CD14-positive monocyte (primary cell): ENCODE data around the gene USP20. TPM values are rescaled to one million over a fixed set of nuclear protein-coding genes. Genes with fewer than 3 reads are reported as not detected.

Experiments
- DNase-seq, 3 donors: peaks; one replicate each; pipeline ENCODE4 v3.0.0-alpha.2; 2011 to 2022
- H2AFZ ChIP-seq: 2 replicates; pipeline ENCODE4 v1.6.0; 2012; ENCODE audit warnings: mild to moderate bottlenecking, low read depth, low read length, inconsistent platforms; ENCODE audit not compliant: insufficient read depth, poor library complexity, severe bottlenecking
- H3K27ac ChIP-seq, 2 donors: 1 replicate in 1 of 2; 2 replicates in 1 of 2; pipeline ENCODE4 v1.5.1; 2012 to 2013; ENCODE audit warnings: low read length in 2 of 2, control low read depth in 1 of 2, inconsistent platforms in 1 of 2, low read depth in 1 of 2, mild to moderate bottlenecking in 1 of 2
- H3K27me3 ChIP-seq, 2 donors: one replicate each; pipeline versions ENCODE4 v1.6.0 to v1.6.1; 2011 to 2013; ENCODE audit warnings: low read length in 2 of 2; ENCODE audit not compliant: control insufficient read depth in 2 of 2, insufficient read depth in 2 of 2
- H3K36me3 ChIP-seq, 2 donors: replicated peaks in 1 of 2; 1 replicate in 1 of 2; 2 replicates in 1 of 2; pipeline versions ENCODE4 v1.5.1 to v1.6.1; 2012 to 2013; ENCODE audit warnings: low read length in 2 of 2, control low read depth in 1 of 2, inconsistent platforms in 1 of 2, mild to moderate bottlenecking in 1 of 2; ENCODE audit not compliant: insufficient read depth in 2 of 2, control insufficient read depth in 1 of 2
- H3K4me1 ChIP-seq, 2 donors: 1 replicate in 1 of 2; 2 replicates in 1 of 2; pipeline versions ENCODE4 v1.5.1 to v1.6.1; 2012 to 2013; ENCODE audit warnings: low read length in 2 of 2, control low read depth in 1 of 2, inconsistent platforms in 1 of 2, mild to moderate bottlenecking in 1 of 2, moderate library complexity in 1 of 2; ENCODE audit not compliant: insufficient read depth in 2 of 2, control insufficient read depth in 1 of 2
- H3K4me2 ChIP-seq: replicated peaks from 2 replicates; pipeline ENCODE3; 2012; ENCODE audit warnings: low read length, moderate library complexity, mild to moderate bottlenecking; ENCODE audit not compliant: poor library complexity, severe bottlenecking; ENCODE audit errors: extremely low read depth
- H3K4me3 ChIP-seq, 3 experiments: fragments of 200-600 bp in 1 of 3; sonication (generic) in 1 of 3; replicated peaks in 1 of 3; 1 replicate in 2 of 3; 2 replicates in 1 of 3; pipeline ENCODE4 v1.5.1; 2011 to 2013; ENCODE audit warnings: low read length in 3 of 3, mild to moderate bottlenecking in 3 of 3, control low read depth in 2 of 3, low read depth in 2 of 3, inconsistent platforms in 1 of 3, moderate library complexity in 1 of 3
- H3K79me2 ChIP-seq: 2 replicates; pipeline ENCODE4 v1.6.0; 2012; ENCODE audit warnings: mild to moderate bottlenecking, control low read depth, inconsistent platforms, low read length, moderate library complexity; ENCODE audit not compliant: insufficient read depth
- H3K9ac ChIP-seq: 2 replicates; pipeline ENCODE4 v1.6.0; 2017; ENCODE audit warnings: low read length, mild to moderate bottlenecking; ENCODE audit not compliant: insufficient read depth, poor library complexity, severe bottlenecking
- H3K9me3 ChIP-seq, 2 donors: replicated peaks in 1 of 2; 1 replicate in 1 of 2; 2 replicates in 1 of 2; pipeline versions ENCODE4 v1.5.1 to v1.6.1; 2012 to 2013; ENCODE audit warnings: low read length in 2 of 2, control low read depth in 1 of 2; ENCODE audit not compliant: control insufficient read depth in 1 of 2, insufficient read depth in 1 of 2
- H4K20me1 ChIP-seq: 2 replicates; pipeline ENCODE4 v1.6.0; 2012; ENCODE audit warnings: mild to moderate bottlenecking, low read length, control low read depth, moderate library complexity; ENCODE audit not compliant: insufficient read depth
- H3K27ac Mint-ChIP-seq, 7 donors: one replicate each; pipeline ENCODE4 v1.8.0; 2020; ENCODE audit warnings: mild to moderate bottlenecking in 7 of 7, mixed read lengths in 7 of 7, moderate library complexity in 6 of 7, inconsistent platforms in 2 of 7
- H3K27me3 Mint-ChIP-seq, 3 donors: one replicate each; pipeline ENCODE4 v1.8.0; 2021 to 2022; ENCODE audit warnings: low read depth in 3 of 3, mild to moderate bottlenecking in 3 of 3, mixed read lengths in 3 of 3, moderate library complexity in 3 of 3, inconsistent platforms in 1 of 3
- H3K36me3 Mint-ChIP-seq, 2 donors: one replicate each; pipeline ENCODE4 v1.8.0; 2020; ENCODE audit warnings: mixed read lengths in 2 of 2, inconsistent platforms in 1 of 2, mild to moderate bottlenecking in 1 of 2
- H3K4me1 Mint-ChIP-seq: one replicate; pipeline ENCODE4 v1.8.0; 2020; ENCODE audit warnings: mild to moderate bottlenecking, mixed read lengths
- H3K4me3 Mint-ChIP-seq, 2 donors: one replicate each; pipeline ENCODE4 v1.8.0; 2020; ENCODE audit warnings: mild to moderate bottlenecking in 2 of 2, mixed read lengths in 2 of 2, moderate library complexity in 1 of 2
- H3K9me3 Mint-ChIP-seq, 7 donors: one replicate each; pipeline ENCODE4 v1.8.0; 2020 to 2022; ENCODE audit warnings: mixed read lengths in 7 of 7, mild to moderate bottlenecking in 6 of 7, moderate library complexity in 6 of 7, inconsistent platforms in 2 of 7
- WGBS: methylation state at CpG from one replicate; pipeline ENCODE4 v1.1.5; 2013; ENCODE audit warnings: missing lambda C conversion rate; ENCODE audit not compliant: insufficient coverage; 5-methylcytosine and 5-hydroxymethylcytosine counted together
- intact Hi-C, 2 donors: fragments of 100-400 bp; cut with micrococcal nuclease; formaldehyde crosslinking; loops; one replicate each; pipeline versions ENCODE4 v1.15.0 to v1.15.1; 2023
- polyA plus RNA-seq, 3 donors: library from polyadenylated mRNA; depleted of rRNA in 1 of 3; unstranded in 2 of 3; stranded (reverse) in 1 of 3; fragments of 300-500 nt in 2 of 3; fragments of >200 nt in 1 of 3; fragmentation: Illumina TruSeq in 2 of 3; gene quantifications; 1 replicate in 2 of 3; 2 replicates in 1 of 3; pipeline ENCODE4 v1.2.3, GENCODE V29; 2012 to 2021
- TF ChIP-seq, protein P1 (sequence below): fragments of 200-600 bp; IDR thresholded peaks from one replicate; pipeline ENCODE4 v1.8.0; 2022; ENCODE audit warnings: antibody characterized with exemption, mild to moderate bottlenecking

Gene USP20
- polyA plus RNA-seq, 3 donors: 2.7 to 30.0 (median 5.2) TPM

- TF ChIP-seq, protein P1, sequence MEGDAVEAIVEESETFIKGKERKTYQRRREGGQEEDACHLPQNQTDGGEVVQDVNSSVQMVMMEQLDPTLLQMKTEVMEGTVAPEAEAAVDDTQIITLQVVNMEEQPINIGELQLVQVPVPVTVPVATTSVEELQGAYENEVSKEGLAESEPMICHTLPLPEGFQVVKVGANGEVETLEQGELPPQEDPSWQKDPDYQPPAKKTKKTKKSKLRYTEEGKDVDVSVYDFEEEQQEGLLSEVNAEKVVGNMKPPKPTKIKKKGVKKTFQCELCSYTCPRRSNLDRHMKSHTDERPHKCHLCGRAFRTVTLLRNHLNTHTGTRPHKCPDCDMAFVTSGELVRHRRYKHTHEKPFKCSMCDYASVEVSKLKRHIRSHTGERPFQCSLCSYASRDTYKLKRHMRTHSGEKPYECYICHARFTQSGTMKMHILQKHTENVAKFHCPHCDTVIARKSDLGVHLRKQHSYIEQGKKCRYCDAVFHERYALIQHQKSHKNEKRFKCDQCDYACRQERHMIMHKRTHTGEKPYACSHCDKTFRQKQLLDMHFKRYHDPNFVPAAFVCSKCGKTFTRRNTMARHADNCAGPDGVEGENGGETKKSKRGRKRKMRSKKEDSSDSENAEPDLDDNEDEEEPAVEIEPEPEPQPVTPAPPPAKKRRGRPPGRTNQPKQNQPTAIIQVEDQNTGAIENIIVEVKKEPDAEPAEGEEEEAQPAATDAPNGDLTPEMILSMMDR: no peak
- DNase-seq: no peak
- WGBS: 97% methylated on average over 19 of the region's 27 CpGs
- Mint-ChIP-seq H3K36me3 (peaks cover 45 to 59% of the 10 kb centered on the region in 2 donors), H3K4me3 (no peak overlapping the region), H3K27me3 (peaks cover 0 to 2% (median 2%) of the 10 kb centered on the region in 3 donors), H3K9me3 (peaks cover 0 to 3% (median 0%) of the 10 kb centered on the region in 7 donors), H3K27ac (no peak overlapping the region), H3K4me1 (no peaks in the 10 kb centered on the region)
- no peak overlapping the region for H3K4me3 ChIP-seq
- H4K20me1 ChIP-seq: no peaks in the 10 kb centered on the region
- no peaks in the 10 kb centered on the region for H3K79me2 ChIP-seq
- no peak overlapping the region for H2AFZ ChIP-seq
- intact Hi-C loops: no loop called here
- H3K27me3 ChIP-seq: no peaks in the 10 kb centered on the region
- no peaks in the 10 kb centered on the region for H3K4me1 ChIP-seq
- H3K27ac ChIP-seq: no peak overlapping the region
- H3K9me3 ChIP-seq: no peaks in the 10 kb centered on the region
- H3K9ac ChIP-seq: no peak overlapping the region
- peaks cover 42 to 43% of the 10 kb centered on the region in 2 donors for H3K36me3 ChIP-seq
- no peak overlapping the region for H3K4me2 ChIP-seq
Observed at GRCh38 chr9:129875687-129876395, 40.6 kb downstream of the USP20 start.

DNA sequence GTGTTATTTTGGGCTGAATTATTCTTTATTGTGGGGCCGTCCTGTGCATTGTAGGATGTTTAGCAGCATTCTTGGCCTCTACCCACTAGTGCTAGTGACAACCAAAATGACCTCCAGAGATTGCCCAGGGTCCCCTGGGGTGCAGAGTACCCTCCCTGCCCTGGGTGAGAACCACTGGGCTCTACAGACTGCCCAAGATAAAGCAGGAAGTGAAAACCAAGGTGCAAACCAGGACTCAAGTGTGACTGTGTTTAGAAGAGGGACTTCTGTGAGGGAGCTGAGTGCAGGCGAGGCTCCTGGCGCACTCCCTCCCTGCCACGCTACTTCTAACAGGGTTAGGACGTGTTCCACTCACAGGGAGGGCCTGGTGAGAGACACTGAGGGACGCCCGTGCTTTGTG, 41.6 kb downstream of the USP20 start:
- H3K9me3 ChIP-seq: no peaks in the 10 kb centered on the region
- H3K36me3 ChIP-seq: peaks cover 51 to 52% of the 10 kb centered on the region in 2 donors
- H3K27me3 ChIP-seq: no peaks in the 10 kb centered on the region
- intact Hi-C loops: no loop called here
- Mint-ChIP-seq H3K27me3 (peaks cover 0 to 2% (median 2%) of the 10 kb centered on the region in 3 donors), H3K36me3 (peaks cover 49 to 67% of the 10 kb centered on the region in 2 donors), H3K4me3 (no peak overlapping the region), H3K27ac (peak overlapping the region in 1 of 7 donors; percentile 42), H3K9me3 (peaks cover 0 to 1% (median 0%) of the 10 kb centered on the region in 7 donors), H3K4me1 (no peaks in the 10 kb centered on the region)
- no peak overlapping the region for H2AFZ ChIP-seq
- no peak for DNase-seq
- H3K79me2 ChIP-seq: no peaks in the 10 kb centered on the region
- no peak overlapping the region for H3K9ac ChIP-seq
- H3K4me2 ChIP-seq: no peak overlapping the region
- no peaks in the 10 kb centered on the region for H4K20me1 ChIP-seq
- H3K4me1 ChIP-seq: no peaks in the 10 kb centered on the region
- H3K27ac ChIP-seq: no peak overlapping the region
- TF ChIP-seq, protein P1: no peak
- 90% methylated on average over 6 of the region's 7 CpGs for WGBS
- H3K4me3 ChIP-seq: no peak overlapping the region
